Cardiac fibroblast (primary cell): ENCODE results near the gene SLC22A7.

Experiments
- DNase-seq, 2 donors: peaks; one replicate each; pipeline versions ENCODE4 v3.0.0 to v3.0.0-alpha.2; 2010; ENCODE audit warnings: low read depth in 2 of 2
- H3K4me3 ChIP-seq, 2 donors: replicated peaks in 1 of 2; 1 replicate in 1 of 2; 2 replicates in 1 of 2; pipeline ENCODE4 v1.5.1; 2011; ENCODE audit warnings: low read depth in 2 of 2, low read length in 2 of 2, mild to moderate bottlenecking in 2 of 2, moderate library complexity in 1 of 2
- CTCF ChIP-seq: IDR thresholded peaks from one replicate; pipeline ENCODE4 v1.5.1; 2011; ENCODE audit warnings: low read depth, mild to moderate bottlenecking, low read length, inconsistent platforms

SLC22A7 gene

DNA sequence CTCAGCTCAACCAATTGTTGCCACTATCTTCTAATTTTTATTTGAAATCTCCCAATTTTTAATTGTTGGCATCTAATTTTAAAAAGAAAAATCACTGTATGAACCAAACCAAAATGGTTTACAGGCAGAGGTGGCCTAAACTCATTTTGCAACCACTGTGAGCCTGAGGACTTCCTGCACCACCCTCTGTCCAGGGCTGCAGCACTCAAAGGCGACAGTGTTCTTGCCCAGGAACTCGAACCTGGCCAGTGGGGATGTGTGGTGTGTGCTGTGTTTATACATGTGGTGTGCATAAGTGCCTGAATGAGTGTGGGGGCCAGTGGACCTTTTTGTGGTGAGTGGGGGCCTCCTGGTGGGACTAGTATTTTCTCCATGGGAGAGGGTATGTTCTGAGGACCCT lies 24.4 kb upstream of the SLC22A7 start:
- no peak for DNase-seq
- no peak overlapping the region for H3K4me3 ChIP-seq
- no peak for TF ChIP-seq CTCF

- H3K4me3 ChIP-seq = no peak overlapping the region
- no peak for TF ChIP-seq CTCF
- DNase-seq = no peak
These were observed 23.7 kb upstream of the SLC22A7 start for GRCh38 chr6:43274127-43274915.

- TF ChIP-seq CTCF = no peak
- H3K4me3 ChIP-seq = peak overlapping the region in 1 of 2 donors; percentile 23
- DNase-seq = no peak
These were observed 23.0 kb upstream of the SLC22A7 start for GRCh38 chr6:43274916-43275597.

- no peak for DNase-seq
- no peak overlapping the region for H3K4me3 ChIP-seq
- no peak for TF ChIP-seq CTCF
These were observed 22.1 kb upstream of the SLC22A7 start for GRCh38 chr6:43275801-43276576.

DNA sequence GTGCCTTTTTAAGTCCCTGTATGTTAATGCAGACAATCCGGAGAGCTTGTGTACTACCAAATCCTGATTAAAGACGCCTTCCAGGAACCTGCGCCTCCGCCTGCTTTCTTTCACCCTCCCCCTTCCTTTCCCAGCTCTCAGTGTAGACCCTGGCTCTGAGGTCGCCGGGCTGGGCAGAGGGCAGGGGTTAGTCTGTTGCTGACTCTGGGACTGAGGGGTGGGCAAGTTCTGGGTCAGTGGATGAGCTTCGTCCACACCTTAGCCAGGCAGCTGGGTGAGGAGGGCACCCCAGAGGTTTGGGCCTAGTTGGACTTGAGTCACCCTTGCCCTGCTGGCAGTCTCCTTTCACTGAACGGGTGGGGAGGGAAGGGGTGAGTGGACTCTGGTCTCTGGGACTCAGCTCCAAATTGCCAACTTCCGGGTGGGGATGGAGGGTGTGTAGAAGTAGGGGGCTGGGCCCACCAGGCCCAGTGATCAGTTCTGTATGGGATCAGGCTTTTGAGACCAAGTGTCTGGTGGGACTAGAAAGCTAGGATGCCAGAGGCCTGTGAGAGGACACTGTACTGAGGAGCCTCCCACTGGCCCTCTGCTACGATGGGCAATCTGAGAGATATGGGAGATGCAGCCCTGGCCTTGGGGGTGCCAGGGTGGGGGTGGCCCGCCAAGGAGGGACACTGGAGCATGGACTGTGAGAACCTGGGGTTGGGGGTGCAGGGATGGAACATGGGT lies 21.3 kb upstream of the SLC22A7 start:
- no peak overlapping the region for H3K4me3 ChIP-seq

More for the DNA sequence above, 21.3 kb upstream of the SLC22A7 start:
- no peak for DNase-seq
- no peak for TF ChIP-seq CTCF
